OCI-M2 (cell line): ENCODE measurements around the gene SOX18.

Experiments used
- DNase-seq: peaks from one replicate; lab custom pipeline; 2025; ENCODE audit not compliant: unreplicated experiment; lab: John Stamatoyannopoulos, UW

Gene SOX18

GRCh38 chr20:64069209-64069613 is 19.8 kb upstream of the SOX18 start:
- DNase-seq, result no peak

DNA sequence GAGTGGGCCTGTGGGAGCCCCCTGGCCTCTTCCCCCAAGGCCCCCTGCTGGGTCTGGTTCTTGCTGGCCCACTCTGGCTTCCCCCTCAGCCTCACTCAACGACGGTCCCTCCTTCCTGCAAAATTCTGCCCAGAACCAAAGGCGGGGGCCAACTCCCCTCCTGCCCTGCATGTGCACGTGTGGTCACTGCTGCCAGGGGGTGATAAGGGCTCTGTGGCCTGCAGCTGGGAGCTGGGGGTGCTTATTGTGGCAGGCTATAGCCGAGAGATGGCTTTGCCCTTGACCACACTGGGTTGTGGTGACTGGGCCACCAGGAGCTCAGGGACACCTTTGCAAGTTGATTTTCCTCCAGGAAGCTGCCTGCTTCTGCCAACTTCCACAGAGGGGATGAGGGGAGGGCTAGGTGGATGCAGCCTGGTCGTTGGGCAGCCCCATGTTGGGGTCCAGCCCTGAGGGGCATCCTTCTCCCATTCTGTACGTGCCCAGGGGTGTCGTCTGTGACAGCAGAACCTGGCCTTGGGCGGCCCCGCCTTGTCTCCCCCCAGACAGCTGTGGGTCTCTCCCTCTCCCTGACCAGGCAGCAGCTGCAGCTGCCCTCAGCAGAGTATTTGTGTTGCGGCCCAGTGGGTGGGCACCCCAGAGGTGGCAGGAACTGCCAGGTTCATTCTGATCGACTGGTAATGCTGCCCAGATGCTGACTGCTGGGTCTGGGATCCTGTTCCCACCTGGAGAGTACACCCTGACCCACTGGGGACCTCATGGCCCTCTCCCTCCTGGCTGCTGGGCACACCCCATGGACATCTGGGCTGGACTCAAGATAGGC is 19.2 kb upstream of the SOX18 start:
- DNase-seq, result no peak

DNA sequence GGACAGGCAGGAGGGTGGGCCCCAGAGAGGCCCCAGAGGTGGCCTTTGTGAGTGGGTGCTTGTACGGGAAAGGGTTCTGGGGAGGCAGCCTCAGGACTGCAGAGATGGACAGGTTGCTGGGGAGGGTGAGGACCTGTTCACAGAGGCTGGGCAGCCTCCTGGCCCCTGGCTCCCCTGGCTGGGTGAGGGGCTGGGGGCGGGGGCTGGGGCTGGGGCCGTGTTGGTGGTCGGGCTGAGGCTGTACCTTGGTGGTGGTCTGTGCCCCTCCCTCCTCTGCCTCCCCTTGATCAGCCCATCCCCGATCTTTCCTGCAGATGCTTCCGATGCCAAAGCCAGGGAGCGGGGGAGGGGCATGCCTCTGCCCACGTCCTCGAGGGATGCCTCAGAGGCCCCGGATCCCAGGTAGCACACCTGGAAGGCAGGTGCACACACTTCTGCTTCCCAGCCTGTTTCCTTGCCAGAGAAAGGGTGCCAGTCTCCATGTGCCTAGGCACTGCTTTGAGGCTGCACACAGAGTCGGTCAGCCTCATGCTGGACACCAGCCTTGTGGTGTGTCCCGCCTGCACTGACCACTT is 18.4 kb upstream of the SOX18 start:
- no peak for DNase-seq

DNA sequence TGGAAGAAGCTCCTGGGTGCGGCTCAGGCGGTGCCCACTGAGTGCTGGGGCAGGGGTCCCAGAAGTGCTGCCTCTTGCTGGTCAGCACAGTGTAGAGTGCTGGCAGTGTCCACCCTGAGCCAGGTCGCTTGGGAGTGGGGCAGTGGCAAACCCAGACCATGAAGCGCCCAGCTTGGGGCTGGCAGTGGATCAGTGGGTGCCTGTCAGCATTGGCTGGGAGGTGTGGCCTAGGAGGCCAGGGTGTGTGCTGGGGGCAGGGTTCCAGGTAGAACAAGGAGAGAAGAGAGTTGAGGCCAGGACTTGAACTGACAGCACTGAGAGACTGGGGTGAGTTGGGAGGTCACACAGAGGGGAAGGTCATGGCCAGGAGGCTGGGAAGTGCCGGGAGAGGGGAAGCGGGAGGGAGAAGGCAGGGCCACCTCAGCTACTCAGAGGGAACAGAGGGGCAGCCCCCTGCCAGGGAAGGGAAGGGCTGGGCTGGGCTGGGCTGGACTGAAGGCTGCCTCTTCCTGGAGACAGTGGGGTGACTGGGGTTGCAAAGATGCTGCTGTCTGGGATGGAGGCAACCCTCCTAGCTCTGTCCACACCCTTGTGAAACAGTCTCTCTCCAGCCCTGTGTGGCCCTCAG is 17.7 kb upstream of the SOX18 start:
- no peak for DNase-seq

DNA sequence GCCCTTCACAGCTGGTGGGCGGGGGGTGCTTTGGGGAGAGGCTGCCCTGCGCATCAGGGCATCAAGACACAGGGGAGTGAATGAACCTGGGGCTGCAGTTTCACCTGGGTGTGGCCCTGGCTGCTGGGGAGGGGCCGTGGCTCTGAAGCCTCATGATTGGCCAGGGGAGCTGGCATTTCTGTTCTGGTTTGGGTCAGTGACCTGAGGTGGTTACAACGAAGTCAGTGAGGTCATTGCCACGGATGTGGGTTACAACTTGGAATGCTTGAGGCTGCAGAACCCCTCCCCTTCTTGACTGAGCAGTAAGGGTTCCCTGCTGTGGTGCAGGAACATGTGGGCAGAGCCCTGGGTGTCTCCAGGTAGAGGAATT is 16.5 kb upstream of the SOX18 start:
- no peak for DNase-seq

GRCh38 chr20:64065062-64065973 is 15.9 kb upstream of the SOX18 start:
- no peak for DNase-seq

- DNase-seq, result no peak
Observed at GRCh38 chr20:64064145-64064698, 14.8 kb upstream of the SOX18 start.

DNA sequence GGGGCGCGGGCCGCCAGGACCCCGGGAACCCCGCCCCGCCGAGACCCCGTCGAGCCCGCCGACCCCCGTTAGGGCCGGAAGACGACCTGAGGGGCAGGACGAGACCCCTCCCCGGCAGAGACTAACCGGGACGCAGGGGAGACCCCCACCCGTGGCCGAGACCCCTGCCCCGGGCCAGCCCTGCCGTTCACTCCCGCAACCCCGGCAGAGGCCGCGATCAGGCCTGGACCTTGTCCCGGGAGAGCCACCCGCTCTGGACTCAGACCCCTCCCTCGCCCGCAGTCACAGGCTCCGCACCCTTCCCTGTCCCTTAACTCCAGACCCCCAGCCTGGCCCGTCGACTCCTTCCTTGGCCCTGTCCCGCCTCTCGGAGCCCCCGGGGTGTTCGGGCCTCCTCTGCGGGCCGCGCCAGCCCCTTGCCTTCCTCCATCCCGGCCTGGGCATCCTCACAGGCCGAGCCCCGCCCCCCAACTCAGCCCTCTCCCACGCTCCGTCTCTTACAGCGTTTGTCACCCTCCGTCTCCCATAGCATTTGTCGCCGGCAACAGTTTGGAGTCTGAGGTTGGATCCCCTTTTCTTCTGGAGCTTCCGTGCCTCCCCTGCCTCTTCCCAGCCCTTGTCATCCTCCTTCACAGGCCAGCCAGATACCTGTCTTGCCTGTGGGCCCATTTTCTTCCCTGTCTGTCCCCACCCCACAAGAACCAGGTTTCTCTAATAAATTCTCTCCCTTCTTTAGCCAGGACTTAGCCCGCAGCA is 14.1 kb upstream of the SOX18 start:
- no peak for DNase-seq

- DNase-seq, result no peak
Observed at GRCh38 chr20:64062596-64063388, 13.4 kb upstream of the SOX18 start, which contains the start of gene TCEA2. Gene TCEA2 (plus strand): TSS chr20:64063198. CDS start chr20:64063313, 115 bp downstream.

DNA sequence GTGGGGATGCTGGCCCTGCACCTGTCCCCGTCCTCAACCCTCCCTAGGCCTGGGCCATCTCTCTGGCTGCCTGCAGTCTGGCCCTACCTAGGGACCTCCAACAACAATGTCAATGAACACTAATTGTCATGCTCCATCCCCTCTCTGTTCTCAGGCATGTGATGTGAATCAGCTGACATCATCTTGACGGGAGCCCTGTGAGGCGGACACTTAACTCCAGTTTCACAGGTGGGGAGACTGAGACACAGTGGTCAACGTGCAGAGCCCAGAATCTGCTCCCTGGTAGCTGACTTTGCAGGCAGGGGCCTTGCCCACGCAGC is 12.8 kb upstream of the SOX18 start:
- no peak for DNase-seq

GRCh38 chr20:64058536-64058935 is 9.1 kb upstream of the SOX18 start:
- DNase-seq, result no peak

DNA sequence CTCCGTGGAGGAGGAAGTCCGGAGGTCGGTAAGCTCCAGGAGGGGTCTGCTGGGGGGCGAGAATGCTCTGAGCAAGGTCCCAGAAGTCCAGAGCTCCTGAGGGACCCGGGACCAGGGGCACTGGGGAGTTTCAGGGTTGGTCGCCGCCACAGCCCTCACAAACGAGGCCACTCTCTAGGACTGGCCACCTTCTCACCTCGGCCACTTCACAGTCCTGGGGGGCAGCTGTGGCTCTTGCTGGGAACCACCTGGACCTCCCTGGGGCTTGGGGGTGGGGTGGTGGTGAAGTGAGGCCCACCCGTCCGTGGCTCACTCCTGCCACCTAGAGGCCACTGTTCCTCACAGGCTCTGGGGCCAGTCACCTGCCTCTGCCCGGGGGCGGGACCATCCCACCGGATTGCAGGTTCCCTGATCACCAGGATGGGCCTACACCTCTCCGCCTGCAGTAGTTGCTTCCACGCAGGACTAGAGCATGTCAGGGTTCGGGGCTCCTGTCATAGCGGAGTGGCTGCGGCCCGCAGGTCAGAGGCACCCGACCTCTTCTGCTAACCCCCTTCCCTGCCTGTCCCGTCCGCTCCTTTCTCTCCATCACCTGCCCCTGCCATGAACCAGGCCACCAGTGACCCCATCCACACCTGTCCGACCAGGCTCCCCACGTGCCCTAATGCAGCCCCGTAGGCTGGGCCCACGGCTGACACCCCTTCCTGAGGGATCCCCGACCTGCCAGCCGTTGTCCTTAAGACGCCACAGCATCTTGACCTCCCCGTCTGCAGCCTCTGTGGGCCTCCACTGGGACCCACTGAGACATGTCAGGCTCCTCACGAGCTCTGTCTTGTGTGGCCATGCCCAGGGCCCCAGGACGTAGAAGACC is 8.4 kb upstream of the SOX18 start:
- no peak for DNase-seq

DNA sequence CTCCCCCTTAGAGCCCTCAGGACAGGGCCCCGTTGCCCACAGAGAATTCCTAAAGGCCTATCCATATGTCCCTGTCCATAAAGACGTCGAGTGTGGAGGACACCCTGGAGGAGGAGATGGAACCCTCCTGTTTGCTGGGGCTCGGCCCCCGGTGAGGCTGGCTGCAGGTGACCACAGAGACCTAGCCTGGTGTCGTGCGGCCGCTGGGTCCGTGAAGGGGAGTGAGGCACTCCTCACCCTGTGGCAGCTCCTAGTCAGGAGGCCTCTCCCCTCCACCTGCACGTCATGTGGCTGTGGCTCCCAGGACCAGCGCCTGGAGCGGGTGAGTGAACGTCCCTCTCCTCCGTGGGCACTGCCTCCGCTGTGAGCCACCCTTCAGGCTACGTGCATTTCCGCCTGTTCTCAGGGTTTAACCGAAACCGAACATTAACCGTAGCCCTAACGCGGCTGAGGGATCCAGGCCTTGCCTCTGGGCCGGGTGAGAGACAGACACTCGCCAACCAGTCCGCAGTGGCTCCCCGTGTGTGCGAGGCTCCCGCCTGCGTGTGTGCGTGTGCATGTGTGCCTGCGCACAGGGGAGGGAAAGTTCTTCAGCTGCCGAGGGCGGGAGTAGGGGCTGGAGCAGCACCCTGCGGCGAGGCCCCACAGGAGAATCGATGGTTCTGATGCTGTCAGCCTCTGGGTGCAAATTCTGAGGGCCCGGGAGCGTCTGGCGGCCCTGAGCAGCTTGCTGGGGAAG is 7.6 kb upstream of the SOX18 start:
- no peak for DNase-seq

GRCh38 chr20:64056639-64056888 is 7.1 kb upstream of the SOX18 start:
- DNase-seq, result no peak

DNA sequence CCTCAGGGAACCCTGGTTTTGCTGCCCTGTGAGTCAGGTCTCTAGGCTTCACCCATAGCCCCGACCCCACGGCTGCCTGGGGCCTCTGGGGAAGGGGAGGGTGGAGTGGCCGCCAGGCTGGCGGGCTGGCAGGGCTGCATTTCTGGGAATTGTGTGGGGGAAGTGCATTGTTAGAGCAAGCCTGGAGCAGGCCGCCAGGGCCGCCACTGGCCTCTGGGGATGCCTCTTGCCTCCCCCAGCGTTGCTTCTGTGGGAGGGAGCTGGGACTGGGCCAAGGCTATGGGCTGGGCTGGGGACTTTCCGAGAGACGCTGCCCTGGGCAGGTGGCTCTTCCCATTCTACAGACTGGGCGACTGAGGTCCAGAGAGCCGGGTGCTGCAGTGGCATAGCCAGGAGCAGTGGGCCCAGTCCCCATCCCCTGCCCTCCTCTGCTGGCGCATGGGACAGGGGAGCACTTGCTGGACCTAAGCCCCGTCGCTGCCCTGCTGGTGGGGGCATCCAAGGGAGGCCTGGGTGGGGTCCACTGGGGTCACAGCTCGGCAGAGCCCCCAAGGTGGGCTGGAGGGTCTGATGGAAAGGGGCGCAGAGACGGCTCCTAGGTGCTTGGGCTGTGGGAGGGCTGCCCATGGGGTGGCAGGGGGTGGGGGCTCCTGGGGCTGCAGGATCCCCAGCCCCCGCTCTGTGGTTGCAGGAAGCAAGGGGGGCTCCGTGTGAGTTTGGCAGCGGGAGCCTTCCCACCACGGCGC is 6.6 kb upstream of the SOX18 start:
- DNase-seq, result no peak

DNA sequence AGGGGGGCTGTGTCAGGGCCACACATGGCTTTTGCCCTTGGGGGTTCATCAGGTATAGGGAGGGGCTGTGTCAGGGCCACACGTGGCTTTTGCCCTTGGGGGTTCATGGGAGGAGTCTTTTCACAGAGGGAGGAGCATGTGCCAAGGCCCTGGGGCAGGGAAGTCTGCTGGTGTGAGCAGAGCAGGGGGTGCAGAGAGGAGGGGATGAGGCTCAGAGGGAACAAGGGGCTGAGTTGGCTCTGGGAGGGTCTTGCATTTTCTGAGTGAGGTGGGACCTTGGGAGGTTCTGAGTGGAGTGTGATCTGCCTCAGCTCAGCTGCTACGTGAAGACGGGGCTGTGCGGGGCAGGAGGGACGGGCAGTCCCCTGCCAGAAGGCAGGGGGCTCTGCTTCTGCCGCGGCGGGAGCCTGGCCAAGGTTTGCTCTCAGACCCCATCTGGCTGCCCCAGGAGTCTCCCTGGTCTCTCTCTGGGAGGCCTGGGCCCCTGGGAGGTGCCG is 6.0 kb upstream of the SOX18 start:
- no peak for DNase-seq
